Measurements from ENCODE around the gene ATP10B.

- TF ChIP-seq CTCF (IDR thresholded peaks at IDR 0.05; ENCODE audit: insufficient read depth, low read length, poor library complexity, severe bottlenecking) (no peak), EZH2phosphoT487 (conservative IDR thresholded peaks at IDR 0.05; ENCODE audit: low read length) (no peak)
These were observed 304.9 kb downstream of the ATP10B start for GRCh38 chr5:160547061-160547460.
